ENCODE measurements around the gene CENPO. TPM values are rescaled to one million over a fixed set of nuclear protein-coding genes. Genes with fewer than 3 reads are reported as not detected.

Gene CENPO
- total and polyA plus RNA-seq, 8 donors = 0.69 to 2.8 (median 2.0) TPM

DNA sequence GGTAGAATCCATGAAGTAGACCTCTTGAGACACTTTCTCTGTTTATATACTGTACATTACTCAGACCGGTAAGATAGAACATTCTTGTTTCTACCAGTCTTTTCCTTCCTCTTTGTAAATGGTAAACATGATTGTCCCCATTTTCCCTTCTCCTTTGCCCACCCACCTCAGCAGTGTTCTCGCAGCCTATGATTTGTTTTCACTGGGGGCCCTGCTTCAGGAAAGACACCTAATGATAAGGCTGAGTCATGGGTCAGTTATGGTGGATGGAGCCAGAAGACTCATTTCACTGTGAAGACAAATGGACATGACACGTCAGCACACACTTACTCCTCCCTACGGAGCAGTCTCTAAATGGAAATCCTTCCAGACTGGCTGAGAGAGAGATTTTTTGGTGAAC is 23.7 kb downstream of the CENPO start:
- H3K4me1 ChIP-seq = peaks cover 0 to 6% (median 0%) of the 10 kb centered on the region in 3 donors
- H3K27ac ChIP-seq = no peak overlapping the region
- ATAC-seq (no peak), DNase-seq (no peak), FAIRE-seq (no peak)
- WGBS, 2 donors = 87 to 90% methylated on average over 4 of the region's 4 CpGs
- H3K36me3 ChIP-seq = no peaks in the 10 kb centered on the region
- TF ChIP-seq, protein P1, sequence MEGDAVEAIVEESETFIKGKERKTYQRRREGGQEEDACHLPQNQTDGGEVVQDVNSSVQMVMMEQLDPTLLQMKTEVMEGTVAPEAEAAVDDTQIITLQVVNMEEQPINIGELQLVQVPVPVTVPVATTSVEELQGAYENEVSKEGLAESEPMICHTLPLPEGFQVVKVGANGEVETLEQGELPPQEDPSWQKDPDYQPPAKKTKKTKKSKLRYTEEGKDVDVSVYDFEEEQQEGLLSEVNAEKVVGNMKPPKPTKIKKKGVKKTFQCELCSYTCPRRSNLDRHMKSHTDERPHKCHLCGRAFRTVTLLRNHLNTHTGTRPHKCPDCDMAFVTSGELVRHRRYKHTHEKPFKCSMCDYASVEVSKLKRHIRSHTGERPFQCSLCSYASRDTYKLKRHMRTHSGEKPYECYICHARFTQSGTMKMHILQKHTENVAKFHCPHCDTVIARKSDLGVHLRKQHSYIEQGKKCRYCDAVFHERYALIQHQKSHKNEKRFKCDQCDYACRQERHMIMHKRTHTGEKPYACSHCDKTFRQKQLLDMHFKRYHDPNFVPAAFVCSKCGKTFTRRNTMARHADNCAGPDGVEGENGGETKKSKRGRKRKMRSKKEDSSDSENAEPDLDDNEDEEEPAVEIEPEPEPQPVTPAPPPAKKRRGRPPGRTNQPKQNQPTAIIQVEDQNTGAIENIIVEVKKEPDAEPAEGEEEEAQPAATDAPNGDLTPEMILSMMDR (IDR thresholded peaks at IDR 0.05) = no peak
- H3K9me3 ChIP-seq = no peaks in the 10 kb centered on the region
- H3K27me3 ChIP-seq = no peaks in the 10 kb centered on the region
- intact Hi-C loops (cut with DNase I) = no loop called here
- H3K4me3 ChIP-seq = no peak overlapping the region

DNA sequence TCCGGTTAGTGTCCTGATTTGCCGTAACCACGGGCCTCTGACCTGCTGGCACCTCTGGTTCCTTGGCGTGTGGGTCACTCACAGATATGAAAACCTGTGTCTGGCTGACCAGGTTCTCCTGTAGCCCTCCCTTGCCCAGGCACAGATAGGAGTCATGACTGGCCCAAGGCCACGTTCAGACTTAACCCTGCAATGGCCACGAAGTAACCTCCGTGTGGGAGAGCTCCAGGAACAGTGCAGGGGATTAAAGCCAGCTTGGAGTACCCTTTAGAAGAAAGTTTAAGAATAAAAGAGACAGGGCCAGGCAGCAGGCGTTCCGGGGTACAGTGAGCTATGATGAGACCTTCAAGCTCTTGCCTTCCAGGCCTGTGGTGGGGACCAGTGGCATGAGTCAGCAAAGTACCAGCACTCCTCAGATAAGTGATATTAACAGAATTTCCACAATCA is 25.5 kb downstream of the CENPO start:
- peak; percentile 77 to 90 (median 84) for ATAC-seq
- H3K4me3 ChIP-seq = no peak overlapping the region
- peak in 1 of 6 donors; percentile 26 for DNase-seq
- no peaks in the 10 kb centered on the region for H3K27me3 ChIP-seq
- TF ChIP-seq, protein P1 (IDR thresholded peaks at IDR 0.05) = no peak
- no peak for FAIRE-seq
- peak overlapping the region in 1 of 4 donors; percentile 22 for H3K27ac ChIP-seq
- no peaks in the 10 kb centered on the region for H3K36me3 ChIP-seq
- intact Hi-C loops (cut with DNase I) = no loop called here
- peaks cover 0 to 6% (median 0%) of the 10 kb centered on the region in 3 donors for H3K4me1 ChIP-seq
- WGBS, 2 donors = 39 to 46% methylated on average over 9 of the region's 9 CpGs
- H3K9me3 ChIP-seq = no peaks in the 10 kb centered on the region

DNA sequence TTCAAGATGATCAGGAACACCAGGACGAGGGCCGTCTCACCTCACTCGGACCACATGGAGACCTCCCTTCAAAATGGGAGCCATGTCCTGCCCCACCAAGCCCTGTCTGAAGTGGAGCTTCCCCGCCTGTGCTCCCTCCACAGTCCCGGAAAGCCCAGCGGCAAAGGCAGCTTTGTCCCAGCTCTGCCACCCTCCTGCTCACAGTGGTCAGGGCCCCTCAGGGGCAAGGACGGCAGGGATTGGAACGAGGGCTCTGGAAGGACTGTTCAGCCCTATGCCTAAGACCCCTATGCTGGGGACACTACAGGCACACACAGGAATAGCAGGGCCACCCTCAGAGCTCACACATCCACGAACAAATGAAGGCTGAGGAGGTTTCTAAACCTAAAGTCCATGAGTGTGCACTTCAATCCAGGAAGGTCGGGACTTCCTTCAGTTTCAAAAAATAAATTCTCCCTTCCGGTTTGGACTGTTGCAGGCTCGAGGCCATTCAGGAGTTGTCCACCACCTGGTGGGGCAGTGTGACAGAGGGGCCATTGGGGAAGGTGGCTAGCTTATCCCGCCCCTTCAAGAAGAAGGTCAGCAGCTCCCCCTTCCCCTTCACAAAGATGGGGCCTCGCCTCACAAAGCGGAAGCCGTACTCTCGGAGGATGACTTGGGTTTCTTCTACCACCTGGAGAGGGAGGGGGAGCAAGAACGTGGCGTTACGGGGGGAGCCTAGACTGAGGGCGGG is 26.4 kb downstream of the CENPO start:
- Histone ChIP-seq H3K27me3 (no peaks in the 10 kb centered on the region), H3K4me3 (no peak overlapping the region), H3K4me1 (peaks cover 0 to 6% (median 0%) of the 10 kb centered on the region in 3 donors), H3K27ac (no peak overlapping the region), H3K9me3 (no peaks in the 10 kb centered on the region), H3K36me3 (no peaks in the 10 kb centered on the region)
- ATAC-seq (no peak), DNase-seq (no peak), FAIRE-seq (no peak)
- TF ChIP-seq, protein P1 (IDR thresholded peaks at IDR 0.05) = no peak
- 88 to 89% methylated on average over 21 of the region's 21 CpGs for WGBS, 2 donors
- intact Hi-C loops (cut with DNase I) = loop anchor here in 1 of 3 donors (5.0 kb wide), 1 partner anchor 412 kb away; no protein-coding TSS in a partner anchor

DNA sequence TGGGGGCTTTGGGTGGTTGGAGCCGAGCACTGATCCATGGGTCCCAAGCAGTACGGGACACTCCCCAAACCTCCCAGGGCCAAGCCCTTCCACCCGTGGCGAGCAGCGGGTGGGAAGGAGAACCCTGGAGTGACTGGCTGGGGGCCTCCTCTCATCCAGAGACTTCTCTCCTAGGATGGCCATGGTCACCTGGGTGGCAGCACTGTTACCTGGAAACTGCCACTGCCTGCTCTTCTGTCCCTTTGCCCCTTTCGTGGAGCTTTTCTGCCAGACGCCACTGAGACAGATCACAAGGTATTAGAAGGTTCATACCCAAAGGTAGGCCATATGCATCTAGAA is 26.9 kb downstream of the CENPO start:
- no peak for ATAC-seq
- WGBS, 2 donors = 91 to 94% methylated on average over 7 of the region's 7 CpGs
- H3K9me3 ChIP-seq = no peaks in the 10 kb centered on the region
- TF ChIP-seq, protein P1 (IDR thresholded peaks at IDR 0.05) = no peak
- H3K27me3 ChIP-seq = no peaks in the 10 kb centered on the region
- no peaks in the 10 kb centered on the region for H3K36me3 ChIP-seq
- H3K4me1 ChIP-seq = peaks cover 0 to 6% (median 0%) of the 10 kb centered on the region in 3 donors
- DNase-seq = no peak
- no peak overlapping the region for H3K4me3 ChIP-seq
- intact Hi-C loops (cut with DNase I) = loop anchor here in 1 of 3 donors (5.0 kb wide), 1 partner anchor 413 kb away; no protein-coding TSS in a partner anchor
- no peak overlapping the region for H3K27ac ChIP-seq
- no peak for FAIRE-seq

Data from pancreas (tissue), 10 donors.